IPS-20b (cell line): ENCODE results near the gene PCDHB11.
"Not testable (repeated sequence)": the region's sequence is repeated elsewhere in the genome, so short reads cannot be mapped to it uniquely, and the experiment has no call there.

Experiments used
- H3K27ac ChIP-seq: one replicate; pipeline ENCODE4 v1.5.1; 2013; ENCODE audit warnings: low read length
- H3K27me3 ChIP-seq: 2 replicates; pipeline ENCODE4 v1.6.1; 2013; ENCODE audit warnings: mild to moderate bottlenecking, low read length, inconsistent platforms; ENCODE audit not compliant: insufficient read depth
- H3K36me3 ChIP-seq: 2 replicates; pipeline ENCODE4 v1.6.1; 2013; ENCODE audit warnings: low read depth, mild to moderate bottlenecking, inconsistent platforms, low read length, moderate library complexity; ENCODE audit not compliant: insufficient read depth
- H3K4me1 ChIP-seq: 2 replicates; pipeline ENCODE4 v1.6.1; 2013; ENCODE audit warnings: mild to moderate bottlenecking, control low read depth, inconsistent platforms, low read length, moderate library complexity; ENCODE audit not compliant: insufficient read depth
- H3K4me3 ChIP-seq: 2 replicates; pipeline ENCODE4 v1.5.1; 2013; ENCODE audit warnings: mild to moderate bottlenecking, low read length, inconsistent platforms
- H3K9ac ChIP-seq: 2 replicates; pipeline ENCODE4 v1.6.1; 2013; ENCODE audit warnings: low read depth, mild to moderate bottlenecking, inconsistent platforms, low read length, moderate library complexity
- H3K9me3 ChIP-seq: 2 replicates; pipeline ENCODE4 v1.6.1; 2013; ENCODE audit warnings: mild to moderate bottlenecking, low read depth, low read length, inconsistent platforms; ENCODE audit not compliant: insufficient read depth

Gene PCDHB11

DNA sequence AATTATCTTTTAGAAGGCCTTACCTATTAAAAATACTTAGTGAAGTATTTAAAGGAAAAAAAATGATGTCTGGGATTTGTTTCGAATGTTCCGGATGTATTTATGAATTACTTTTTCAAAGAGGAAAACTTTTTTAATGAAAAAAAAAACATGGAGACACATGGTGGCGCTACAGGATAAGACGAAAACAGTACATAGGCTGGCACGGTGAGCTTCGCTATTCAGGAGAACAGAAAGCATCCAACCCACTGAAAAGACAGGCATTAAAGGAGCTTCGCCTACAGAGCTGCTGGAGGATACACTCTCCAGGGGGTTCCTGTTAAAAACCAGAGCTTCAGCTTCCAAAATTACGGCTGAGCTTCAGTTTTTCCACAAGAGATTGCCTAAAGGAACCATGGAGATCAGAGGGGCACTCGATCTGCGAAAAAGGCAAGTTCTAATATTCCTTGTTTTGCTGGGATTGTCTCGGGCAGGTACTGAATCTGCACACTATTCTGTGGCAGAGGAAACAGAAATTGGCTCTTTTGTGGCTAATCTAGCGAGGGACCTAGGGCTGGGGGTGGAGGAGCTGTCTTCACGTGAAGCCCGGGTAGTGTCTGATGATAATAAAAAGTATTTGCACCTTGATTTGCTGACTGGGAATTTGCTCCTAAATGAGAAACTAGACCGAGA, 23.8 kb downstream of the PCDHB11 start, which contains the start of gene PCDHB14:
Gene PCDHB14, plus strand, starts transcription at position 232 of the 672 bp plus-strand sequence. Its CDS starts 163 bp downstream, at position 395.
- Histone ChIP-seq H3K9me3 (peaks cover 26% of the 10 kb centered on the region; the same call in 1 of the 2 replicates), H3K4me1 (no peaks in the 10 kb centered on the region; the same call in 1 of the 2 replicates), H3K4me3 (peak within 1 kb of the TSS; percentile 52; the same call in 1 of the 2 replicates), H3K36me3 (no peaks in the 10 kb centered on the region), H3K27ac (no peak within 1 kb of the TSS), H3K27me3 (no peaks in the 10 kb centered on the region), H3K9ac (peak within 1 kb of the TSS; percentile 60; the same call in 1 of the 2 replicates)

DNA sequence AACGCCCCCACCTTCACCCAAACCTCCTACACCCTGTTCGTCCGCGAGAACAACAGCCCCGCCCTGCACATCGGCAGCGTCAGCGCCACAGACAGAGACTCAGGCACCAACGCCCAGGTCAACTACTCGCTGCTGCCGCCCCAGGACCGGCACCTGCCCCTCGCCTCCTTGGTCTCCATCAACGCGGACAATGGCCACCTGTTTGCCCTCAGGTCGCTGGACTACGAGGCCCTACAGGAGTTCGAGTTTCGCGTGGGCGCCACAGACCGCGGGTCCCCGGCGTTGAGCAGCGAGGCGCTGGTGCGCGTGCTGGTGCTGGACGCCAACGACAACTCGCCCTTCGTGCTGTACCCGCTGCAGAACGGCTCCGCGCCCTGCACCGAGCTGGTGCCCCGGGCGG, 25.4 kb downstream of the PCDHB11 start:
- not testable (repeated sequence) for H3K27me3 ChIP-seq, H3K36me3 ChIP-seq, H3K9ac ChIP-seq, H3K4me1 ChIP-seq, H3K27ac ChIP-seq, H3K4me3 ChIP-seq
- H3K9me3 ChIP-seq = peaks cover 31% of the 10 kb centered on the region; the same call in 1 of the 2 replicates

DNA sequence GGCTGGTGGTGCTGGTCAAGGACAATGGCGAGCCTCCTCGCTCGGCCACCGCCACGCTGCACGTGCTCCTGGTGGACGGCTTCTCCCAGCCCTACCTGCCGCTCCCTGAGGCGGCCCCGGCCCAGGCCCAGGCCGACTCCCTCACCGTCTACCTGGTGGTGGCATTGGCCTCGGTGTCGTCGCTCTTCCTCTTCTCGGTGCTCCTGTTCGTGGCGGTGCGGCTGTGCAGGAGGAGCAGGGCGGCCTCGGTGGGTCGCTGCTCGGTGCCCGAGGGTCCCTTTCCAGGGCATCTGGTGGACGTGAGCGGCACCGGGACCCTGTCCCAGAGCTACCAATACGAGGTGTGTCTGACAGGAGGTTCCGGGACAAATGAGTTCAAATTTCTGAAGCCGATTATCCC, 26.0 kb downstream of the PCDHB11 start:
- H3K4me1 ChIP-seq, H3K4me3 ChIP-seq, H3K9ac ChIP-seq, H3K27me3 ChIP-seq, H3K27ac ChIP-seq, H3K36me3 ChIP-seq: not testable (repeated sequence)
- peaks cover 31% of the 10 kb centered on the region; the same call in 1 of the 2 replicates for H3K9me3 ChIP-seq

DNA sequence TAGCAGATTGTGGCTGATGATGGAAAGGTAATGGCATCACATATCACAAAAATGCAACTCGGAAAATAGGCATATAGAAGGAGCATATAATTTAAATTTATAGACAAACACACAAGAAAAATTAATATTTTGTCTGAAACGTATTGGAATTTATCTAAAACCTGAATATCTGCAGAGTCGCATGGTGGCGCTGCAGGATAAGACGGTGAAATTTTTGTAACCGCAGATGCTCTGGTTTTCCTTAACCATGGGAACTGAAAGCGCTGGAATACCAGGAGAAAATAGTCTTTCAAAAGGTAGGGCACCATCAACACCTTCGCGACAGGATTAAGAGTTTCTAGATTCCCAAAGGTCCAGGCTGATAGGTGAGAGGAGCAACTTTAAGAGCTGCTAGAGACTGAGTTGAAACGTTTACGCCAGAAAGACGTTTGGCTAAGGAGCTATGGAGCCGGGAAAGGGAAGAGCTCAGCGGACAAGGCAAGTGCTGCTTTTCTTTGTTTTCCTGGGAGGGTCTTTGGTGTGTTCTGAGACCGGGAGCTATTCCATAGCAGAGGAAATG, 34.8 kb downstream of the PCDHB11 start:
- no peaks in the 10 kb centered on the region for H3K27me3 ChIP-seq
- H3K9me3 ChIP-seq = peaks cover 65% of the 10 kb centered on the region
- no peaks in the 10 kb centered on the region for H3K4me1 ChIP-seq
- H3K4me3 ChIP-seq = no peak overlapping the region
- no peak overlapping the region for H3K9ac ChIP-seq
- no peak overlapping the region for H3K27ac ChIP-seq
- H3K36me3 ChIP-seq = no peaks in the 10 kb centered on the region

DNA sequence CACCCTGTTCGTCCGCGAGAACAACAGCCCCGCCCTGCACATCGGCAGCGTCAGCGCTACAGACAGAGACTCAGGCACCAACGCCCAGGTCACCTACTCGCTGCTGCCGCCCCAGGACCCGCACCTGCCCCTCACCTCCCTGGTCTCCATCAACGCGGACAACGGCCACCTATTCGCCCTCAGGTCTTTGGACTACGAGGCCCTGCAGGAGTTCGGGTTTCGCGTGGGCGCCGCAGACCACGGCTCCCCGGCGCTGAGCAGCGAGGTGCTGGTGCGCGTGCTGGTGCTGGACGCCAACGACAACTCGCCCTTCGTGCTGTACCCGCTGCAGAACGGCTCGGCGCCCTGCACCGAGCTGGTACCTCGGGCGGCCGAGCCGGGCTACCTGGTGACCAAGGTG, 36.5 kb downstream of the PCDHB11 start:
- not testable (repeated sequence) for H3K4me1 ChIP-seq, H3K4me3 ChIP-seq, H3K9ac ChIP-seq, H3K27me3 ChIP-seq, H3K27ac ChIP-seq, H3K36me3 ChIP-seq
- H3K9me3 ChIP-seq = peaks cover 82% of the 10 kb centered on the region

DNA sequence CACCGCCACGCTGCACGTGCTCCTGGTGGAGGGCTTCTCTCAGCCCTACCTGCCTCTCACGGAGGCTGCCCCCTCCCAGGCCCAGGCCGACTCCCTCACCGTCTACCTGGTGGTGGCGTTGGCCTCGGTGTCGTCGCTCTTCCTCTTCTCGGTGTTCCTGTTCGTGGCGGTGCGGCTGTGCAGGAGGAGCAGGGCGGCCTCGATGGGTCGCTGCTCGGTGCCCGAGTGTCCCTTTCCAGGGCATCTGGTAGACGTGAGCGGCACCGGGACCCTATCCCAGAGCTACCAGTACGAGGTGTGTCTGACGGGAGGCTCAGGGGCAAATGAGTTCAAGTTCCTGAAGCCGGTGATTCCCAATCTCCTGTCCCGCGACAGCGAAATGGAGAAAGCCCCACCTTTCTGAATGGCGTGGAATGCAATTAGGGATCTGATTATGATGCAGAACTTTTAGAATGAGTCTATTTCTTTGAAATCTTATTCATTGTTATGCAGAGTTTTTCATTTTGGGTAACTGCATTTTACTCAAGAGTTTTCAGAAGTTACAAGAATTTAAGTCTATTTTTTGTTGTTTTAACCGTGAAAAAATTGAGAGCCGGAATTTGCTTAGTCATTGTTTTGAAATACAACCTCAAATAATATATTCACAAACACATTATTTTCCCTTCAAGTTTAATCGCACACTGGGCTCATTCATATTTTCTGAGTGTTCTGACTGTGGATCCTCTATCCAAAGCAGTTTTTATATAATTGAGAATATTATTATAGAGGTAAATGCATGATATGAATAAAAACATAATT, 37.3 kb downstream of the PCDHB11 start:
- Histone ChIP-seq H3K27ac (no peak overlapping the region), H3K4me3 (no peak overlapping the region), H3K27me3 (no peaks in the 10 kb centered on the region), H3K4me1 (no peaks in the 10 kb centered on the region), H3K9ac (no peak overlapping the region), H3K9me3 (peaks cover 85% of the 10 kb centered on the region), H3K36me3 (no peaks in the 10 kb centered on the region)

DNA sequence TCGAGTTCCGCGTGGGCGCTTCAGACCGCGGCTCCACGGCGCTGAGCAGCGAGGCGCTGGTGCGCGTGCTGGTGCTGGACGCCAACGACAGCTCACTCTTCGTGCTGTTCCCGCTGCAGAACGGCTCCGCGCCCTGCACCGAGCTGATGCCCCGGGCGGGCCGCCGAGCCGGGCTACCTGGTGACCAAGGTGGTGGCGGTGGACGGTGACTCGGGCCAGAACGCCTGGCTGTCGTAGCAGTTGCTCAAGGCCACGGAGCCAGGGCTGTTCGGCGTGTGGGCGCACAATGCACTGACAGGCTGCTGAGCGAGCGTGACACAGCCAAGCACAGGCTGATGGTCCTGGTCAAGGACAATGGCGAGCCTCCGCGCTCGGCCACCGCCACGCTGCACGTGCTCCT, 42.1 kb downstream of the PCDHB11 start:
- no peaks in the 10 kb centered on the region for H3K36me3 ChIP-seq
- peaks cover 94% of the 10 kb centered on the region for H3K9me3 ChIP-seq
- no peaks in the 10 kb centered on the region for H3K27me3 ChIP-seq
- no peak overlapping the region for H3K27ac ChIP-seq
- no peaks in the 10 kb centered on the region for H3K4me1 ChIP-seq
- H3K9ac ChIP-seq = no peak overlapping the region
- H3K4me3 ChIP-seq = no peak overlapping the region

DNA sequence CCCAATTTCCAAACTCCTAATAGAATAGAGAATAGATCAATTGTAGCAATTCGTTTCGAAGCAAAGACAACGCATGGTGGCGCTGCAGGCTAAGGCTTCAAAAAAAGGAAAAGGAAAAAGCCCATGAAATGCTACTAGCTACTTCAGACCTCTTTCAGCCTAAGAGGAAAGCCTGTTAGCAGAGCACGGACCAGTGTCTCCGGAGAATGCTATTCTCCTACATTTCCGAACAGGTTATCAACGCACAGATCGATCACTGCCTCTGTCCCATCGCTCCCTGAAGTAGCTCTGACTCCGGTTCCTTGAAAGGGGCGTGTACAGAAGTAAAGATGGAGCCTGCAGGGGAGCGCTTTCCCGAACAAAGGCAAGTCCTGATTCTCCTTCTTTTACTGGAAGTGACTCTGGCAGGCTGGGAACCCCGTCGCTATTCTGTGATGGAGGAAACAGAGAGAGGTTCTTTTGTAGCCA, 45.9 kb downstream of the PCDHB11 start, which contains the start of gene PCDHB15:
Gene PCDHB15, plus strand, starts transcription at position 146 of the 468 bp plus-strand sequence. Its CDS starts 184 bp downstream, at position 330.
- Histone ChIP-seq H3K9me3 (peaks cover 91% of the 10 kb centered on the region), H3K36me3 (no peaks in the 10 kb centered on the region), H3K27ac (no peak within 1 kb of the TSS), H3K4me3 (peak within 1 kb of the TSS; percentile 37; the same call in 1 of the 2 replicates), H3K27me3 (no peaks in the 10 kb centered on the region), H3K9ac (no peak within 1 kb of the TSS), H3K4me1 (no peaks in the 10 kb centered on the region)

DNA sequence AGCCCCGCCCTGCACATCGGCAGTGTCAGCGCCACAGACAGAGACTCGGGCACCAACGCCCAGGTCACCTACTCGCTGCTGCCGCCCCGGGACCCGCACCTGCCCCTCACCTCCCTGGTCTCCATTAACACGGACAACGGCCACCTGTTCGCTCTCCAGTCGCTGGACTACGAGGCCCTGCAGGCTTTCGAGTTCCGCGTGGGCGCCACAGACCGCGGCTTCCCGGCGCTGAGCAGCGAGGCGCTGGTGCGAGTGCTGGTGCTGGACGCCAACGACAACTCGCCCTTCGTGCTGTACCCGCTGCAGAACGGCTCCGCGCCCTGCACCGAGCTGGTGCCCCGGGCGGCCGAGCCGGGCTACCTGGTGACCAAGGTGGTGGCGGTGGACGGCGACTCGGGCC, 47.5 kb downstream of the PCDHB11 start:
- not testable (repeated sequence) for H3K9ac ChIP-seq, H3K4me1 ChIP-seq, H3K27me3 ChIP-seq, H3K4me3 ChIP-seq, H3K36me3 ChIP-seq, H3K27ac ChIP-seq
- peaks cover 92% of the 10 kb centered on the region for H3K9me3 ChIP-seq

DNA sequence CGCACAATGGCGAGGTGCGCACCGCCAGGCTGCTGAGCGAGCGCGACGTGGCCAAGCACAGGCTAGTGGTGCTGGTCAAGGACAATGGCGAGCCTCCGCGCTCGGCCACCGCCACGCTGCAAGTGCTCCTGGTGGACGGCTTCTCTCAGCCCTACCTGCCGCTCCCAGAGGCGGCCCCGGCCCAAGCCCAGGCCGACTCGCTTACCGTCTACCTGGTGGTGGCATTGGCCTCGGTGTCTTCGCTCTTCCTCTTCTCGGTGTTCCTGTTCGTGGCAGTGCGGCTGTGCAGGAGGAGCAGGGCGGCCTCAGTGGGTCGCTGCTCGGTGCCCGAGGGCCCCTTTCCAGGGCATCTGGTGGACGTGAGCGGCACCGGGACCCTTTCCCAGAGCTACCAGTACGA, 48.0 kb downstream of the PCDHB11 start:
- H3K9me3 ChIP-seq = peaks cover 91% of the 10 kb centered on the region
- H3K27me3 ChIP-seq, H3K27ac ChIP-seq, H3K4me3 ChIP-seq, H3K4me1 ChIP-seq, H3K36me3 ChIP-seq, H3K9ac ChIP-seq: not testable (repeated sequence)

DNA sequence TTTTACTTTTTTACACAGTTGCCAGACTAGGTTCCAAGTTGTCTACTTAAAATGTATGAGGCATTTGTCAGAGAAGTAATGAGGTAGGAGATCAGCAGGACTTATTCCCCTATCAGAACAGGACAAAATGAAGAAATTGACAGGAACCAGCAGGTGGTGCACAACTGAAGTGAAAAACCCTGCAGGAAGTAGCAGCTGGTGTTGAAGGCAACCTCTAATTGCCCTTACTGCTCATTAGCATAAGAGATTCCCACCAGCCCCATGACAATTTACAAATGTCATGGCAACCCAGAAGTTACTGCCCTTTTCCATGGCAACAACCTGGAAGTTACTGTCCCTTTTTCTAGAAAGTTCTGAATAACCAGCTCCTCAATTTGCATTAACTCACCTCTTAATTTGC, 51.1 kb downstream of the PCDHB11 start:
- Histone ChIP-seq H3K4me3 (no peak overlapping the region), H3K9me3 (peaks cover 92% of the 10 kb centered on the region), H3K27ac (no peak overlapping the region), H3K9ac (no peak overlapping the region), H3K4me1 (no peaks in the 10 kb centered on the region), H3K36me3 (no peaks in the 10 kb centered on the region), H3K27me3 (no peaks in the 10 kb centered on the region)
